NCI-H82 (cell line): ENCODE measurements around the gene NPB.
A peak's percentile ranks its signal among the peaks of the same experiment; 100 is the strongest.

Experiments used
- DNase-seq: peaks from one replicate; lab custom pipeline; 2025; lab: John Stamatoyannopoulos, UW

Gene NPB

DNA sequence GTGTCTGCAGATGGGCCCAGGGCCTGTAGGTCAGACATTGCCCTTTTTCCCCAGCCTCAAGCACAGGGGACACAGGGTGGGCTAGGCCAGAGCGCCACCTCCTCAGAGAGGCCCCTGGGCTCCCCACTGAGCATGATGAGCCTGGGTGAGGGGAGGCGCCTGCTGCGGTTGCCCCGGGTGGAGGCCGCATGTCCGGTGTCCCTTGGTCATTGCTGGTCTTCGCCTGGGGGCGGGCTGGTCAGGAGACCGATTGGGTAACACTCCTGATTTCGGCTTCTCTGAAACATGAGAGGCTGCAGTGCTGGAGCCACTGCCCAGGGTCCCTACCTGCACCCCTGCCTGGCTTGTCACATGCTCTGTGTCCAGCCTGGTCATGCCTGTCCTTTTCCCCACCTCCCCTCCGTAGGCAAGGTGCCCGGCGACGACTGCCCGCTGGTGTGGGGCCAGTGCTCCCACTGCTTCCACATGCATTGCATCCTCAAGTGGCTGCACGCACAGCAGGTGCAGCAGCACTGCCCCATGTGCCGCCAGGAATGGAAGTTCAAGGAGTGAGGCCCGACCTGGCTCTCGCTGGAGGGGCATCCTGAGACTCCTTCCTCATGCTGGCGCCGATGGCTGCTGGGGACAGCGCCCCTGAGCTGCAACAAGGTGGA, 2.4 kb upstream of the NPB start:
- no peak for DNase-seq

DNA sequence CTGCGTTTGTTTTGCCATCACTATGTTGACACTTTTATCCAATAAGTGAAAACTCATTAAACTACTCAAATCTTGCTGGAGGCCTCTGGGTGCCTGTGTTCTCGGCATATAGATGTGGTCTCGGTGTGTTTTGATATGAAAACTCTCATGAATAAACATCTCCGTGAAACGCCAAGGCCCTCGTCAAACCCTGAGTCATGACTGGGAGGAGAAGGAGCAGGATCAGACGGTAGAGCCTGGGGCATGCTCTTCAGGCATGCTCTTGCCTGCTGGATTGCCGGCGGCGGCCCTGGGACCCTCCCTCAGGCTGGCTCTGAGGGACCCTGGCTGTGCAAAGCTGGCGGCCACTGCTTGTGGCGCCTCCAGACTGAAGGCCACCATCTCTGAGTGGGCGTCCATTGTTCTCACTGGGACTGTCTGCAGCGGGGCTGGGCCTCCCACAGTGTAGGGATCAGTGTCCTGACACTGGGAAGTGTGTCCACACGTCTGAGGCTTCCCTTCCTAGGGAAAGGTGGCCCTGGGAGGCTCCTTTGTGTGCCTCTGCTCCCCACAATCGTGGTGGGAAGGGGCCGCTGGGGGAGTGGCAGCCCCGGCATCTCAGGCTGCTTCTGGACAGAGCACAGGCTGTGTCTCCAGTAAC, 1.7 kb upstream of the NPB start:
- no peak for DNase-seq

DNA sequence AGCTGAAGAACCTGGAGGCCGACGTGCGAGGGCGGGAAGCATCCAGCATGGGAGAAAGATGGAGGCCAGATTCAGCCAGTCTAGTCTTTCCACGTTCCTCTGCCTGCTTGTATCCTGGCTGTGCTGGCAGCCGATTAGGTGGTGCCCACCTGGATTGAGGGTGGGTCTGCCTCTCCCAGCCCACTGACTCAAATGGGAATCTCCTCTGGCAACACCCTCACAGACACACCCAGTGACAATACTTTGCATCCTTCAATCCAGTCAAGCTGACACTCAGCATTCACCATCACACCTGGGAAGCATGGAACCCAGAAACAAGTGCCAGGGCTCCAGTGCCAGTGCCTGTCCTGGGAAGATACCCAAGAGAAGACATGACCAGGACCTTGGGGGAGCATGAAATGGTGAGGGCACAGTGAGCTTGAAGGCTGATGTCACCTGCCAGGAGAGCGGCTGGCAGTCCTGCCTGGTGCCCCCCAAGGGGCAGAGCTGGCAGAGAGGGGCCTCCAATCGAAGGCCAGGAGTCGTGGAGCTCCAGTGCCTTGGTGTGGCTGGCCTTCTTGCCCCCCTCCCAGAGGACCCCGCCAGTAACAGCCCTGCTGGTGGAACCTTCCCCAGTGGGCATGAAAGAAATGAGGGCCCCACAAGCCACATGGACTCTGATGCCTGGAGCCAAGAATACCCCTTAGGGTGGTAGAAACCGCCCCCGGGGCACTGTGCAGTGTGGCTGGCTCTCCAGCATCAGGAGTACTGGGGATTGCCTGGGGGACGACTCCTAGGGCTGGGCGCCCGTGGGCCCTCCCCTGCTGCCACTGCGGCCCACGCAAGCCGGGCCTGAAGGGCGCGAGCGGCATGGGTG, 643 bp upstream of the NPB start:
- no peak for DNase-seq

DNA sequence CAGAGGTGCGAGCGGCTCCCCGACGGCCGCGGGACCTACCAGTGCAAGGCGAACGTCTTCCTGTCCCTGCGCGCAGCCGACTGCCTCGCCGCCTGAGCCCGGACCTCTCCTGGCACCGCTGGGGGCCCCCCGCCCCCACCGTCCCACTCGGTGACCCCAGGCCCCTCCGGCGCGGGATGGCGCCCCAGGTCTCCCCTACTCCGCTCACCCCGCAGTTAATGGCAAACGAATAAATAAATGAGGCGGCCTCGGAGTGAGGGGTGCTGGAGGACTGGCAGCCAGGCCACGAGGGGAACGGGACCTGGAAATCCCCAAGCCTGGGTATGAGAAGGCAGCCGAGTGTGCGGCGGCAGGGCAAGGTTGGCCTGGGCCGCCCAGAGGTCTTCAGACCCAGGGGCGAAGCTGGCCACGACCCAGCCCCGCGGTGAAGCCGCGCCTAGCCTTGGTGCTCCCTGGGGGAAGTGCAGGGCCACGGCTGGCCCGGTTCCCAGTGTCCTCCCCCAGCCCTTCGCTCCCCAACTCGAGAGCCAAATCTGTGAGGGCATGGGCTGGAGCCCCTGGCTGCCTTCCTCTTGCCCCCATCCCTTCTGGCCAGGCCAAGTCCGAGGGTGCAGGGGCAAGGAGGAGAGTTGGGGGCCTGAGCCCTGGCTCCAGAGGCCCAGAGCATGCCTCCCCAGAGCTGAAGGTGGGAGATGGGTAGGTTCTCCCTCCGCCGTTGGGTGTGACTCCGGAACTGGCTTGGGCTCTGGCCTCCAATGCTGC, 796 bp downstream of the NPB start:
- DNase-seq = no peak

GRCh38 chr17:81903415-81903831, 1.4 kb downstream of the NPB start:
- no peak for DNase-seq

DNA sequence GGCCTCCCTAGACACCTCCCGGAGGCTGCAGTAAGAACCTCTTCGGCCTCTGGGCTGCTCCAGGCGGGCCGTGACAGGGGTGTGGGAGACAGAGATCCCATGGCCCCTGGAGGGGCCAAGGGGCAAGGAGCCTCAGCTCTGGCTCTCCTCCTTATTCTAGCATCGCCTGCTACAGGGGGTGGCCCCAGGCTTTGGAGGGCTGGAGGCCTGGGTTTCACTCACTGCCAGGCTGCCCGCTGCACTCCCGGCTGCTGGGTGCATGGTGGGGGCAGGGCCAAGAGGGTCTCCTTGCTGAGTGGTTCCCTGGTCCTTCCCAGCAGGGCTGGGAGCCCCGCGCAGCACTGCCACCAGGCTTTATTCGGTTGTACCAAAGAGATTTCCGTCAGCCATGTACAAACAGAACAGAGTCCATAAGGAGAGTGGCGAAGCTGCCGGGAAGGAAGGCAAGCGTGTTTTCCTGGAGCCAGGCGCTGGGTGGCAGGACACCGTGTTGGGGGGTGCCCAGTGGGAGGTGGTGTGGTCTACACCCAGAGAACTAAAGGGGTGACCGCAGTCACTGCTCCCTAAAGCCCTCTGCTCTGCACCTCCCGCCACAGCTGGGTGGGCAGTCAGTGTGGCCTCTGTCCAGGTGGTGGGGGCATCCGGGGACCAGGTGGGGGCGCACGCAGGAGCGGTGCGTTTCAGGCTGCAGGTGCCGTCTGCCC, 2.0 kb downstream of the NPB start:
- no peak for DNase-seq

- DNase-seq = no peak
Measured at GRCh38 chr17:81904600-81905423, 2.8 kb downstream of the NPB start.

- DNase-seq = no peak
Measured at GRCh38 chr17:81905424-81905875, 3.4 kb downstream of the NPB start.

DNA sequence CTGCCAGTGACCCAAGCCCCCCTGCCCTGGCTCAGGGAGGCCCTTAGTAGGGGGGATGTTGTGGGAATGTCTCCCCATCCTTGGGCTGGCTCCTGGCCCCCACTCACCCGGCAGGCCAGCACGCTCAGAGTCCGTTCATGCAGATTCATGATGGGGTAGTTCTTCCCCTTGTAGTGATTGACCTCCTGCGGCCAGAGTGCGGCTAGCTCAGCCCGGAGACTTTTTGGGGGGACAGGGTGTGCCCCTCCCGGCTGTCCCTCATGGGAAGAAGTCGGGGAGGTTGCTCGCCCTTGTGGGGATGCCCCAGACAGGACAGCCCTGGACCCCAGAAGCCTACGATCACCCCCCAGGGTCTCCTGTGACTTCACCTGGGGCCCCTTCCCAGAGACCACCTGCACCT, 4.0 kb downstream of the NPB start:
- no peak for DNase-seq

GRCh38 chr17:81906476-81907218, 4.6 kb downstream of the NPB start:
- DNase-seq = no peak

DNA sequence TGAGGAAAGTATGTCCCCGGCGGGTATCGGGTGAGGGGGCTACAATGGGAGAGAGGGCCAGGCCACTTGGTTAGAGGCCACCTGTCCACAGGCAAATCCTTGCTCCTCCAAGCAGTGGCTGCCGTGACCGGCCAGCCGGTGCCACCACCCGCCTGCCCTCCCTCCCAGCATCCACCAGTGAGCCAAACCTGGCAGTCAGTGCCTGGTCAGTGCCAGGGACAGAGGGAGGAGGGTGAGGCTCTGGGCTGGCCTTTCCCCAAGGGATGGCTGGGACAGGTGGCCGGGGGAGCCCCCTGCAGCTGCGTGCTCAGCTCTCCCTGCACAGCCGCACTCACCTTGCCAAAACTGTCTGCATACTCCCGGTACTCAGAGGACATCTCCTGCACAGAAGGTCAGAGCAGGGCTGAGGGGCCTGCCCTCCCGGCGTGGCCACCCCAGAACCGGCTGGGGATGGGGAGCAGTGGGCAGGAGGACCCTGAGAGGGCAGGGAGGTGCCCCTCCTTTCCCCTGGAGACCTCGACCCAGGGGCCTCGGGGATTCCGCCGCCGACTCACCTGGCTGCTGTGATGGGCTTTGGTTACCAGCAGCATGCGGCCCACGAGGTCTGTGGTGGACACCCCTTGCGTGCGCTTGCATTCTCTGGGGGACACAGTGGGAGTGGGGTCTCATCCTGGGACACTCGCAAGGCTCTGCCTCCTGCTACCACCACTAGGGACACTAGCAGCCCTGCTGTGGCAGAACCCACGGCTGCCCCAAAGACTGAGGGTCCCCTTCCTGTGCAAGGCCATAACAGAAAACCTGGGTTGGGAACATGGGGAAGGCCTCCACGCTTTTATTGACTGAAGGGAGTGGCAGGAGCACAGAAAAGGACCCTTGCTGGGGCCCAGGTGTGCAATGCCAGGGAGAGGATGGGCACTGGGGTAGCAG, 5.4 kb downstream of the NPB start:
- no peak for DNase-seq

GRCh38 chr17:81908793-81909192, 6.8 kb downstream of the NPB start:
- DNase-seq = no peak

DNA sequence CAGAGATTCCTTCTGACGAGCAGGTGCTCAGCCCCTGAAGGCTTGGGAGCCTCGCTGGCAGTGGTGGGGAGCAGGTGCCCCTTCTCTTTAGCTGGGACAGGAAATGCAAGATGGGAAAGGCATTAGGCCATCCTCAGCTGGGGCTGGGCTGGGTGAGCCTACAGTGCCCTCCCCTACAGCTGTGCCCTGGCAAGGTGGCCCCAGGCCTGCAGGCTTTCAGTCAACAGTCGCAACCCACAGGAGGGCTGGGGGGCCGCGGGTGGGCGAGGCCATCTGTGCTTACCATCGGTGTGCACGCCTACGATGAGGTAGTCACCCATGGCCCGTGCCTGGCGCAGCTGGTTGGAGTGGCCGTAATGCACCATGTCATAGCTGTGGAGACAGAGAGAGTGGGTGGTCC, 7.2 kb downstream of the NPB start:
- no peak for DNase-seq

- peak; percentile 49 for DNase-seq
Measured at GRCh38 chr17:81909966-81910839, 8.2 kb downstream of the NPB start.

DNA sequence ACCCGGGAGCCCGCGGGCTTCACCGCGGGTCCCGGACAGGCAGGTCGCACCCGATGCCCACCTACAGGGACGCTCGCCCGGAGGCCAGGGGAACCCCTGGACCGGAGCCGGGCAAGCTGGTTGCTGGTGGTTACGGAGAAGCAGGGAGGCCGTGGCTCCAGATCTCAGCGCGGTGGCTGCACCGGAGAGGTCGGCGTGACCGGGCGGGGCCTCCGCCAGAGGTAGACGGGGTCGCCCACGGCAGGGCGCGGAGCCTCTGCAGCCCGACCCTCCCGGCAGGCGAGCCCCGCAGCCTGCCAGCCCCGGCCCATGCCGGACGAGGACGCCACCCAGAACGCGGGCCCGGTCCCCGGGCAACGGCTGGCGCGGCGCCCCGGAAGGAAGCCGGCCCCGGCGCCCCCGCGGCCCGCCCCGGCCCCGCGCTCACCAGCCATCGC, 8.8 kb downstream of the NPB start:
- no peak for DNase-seq

DNA sequence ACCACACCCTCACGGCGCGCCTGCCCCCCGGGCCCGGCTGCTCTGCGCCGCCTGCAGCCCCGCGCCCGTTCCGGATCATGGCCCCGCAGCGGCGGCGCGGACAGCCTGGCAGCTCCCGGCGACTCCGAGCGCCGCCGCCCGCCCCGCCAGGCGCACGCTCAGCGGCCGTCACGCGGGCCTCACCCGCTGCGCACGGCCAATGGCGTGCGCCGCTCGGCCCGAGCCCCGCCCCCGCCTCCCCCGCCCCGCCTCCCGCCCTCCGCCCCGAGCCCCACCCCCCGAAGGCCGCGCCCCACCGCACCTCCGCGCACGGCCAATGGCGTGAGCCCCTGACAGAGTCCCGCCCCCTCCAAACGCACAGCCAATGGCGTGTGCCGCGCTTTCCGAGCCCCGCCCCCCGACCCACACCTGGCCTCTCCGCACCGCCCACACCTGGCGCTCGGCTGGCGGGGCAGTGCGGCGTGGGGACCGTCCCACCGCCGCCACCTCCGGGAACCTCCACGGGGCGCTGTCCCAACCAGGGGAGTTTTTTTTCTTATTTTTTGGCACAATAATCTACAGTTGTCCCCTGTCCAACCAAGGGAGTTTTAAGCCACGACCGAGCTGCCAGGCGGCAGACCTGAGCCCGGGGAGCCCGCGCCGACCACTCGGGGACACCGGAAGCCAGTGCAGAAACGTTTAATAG, 9.4 kb downstream of the NPB start, which contains the start of gene PCYT2:
TSS of gene PCYT2 (minus strand) at position 123 of the 685 bp plus-strand sequence. CDS start at position 79, 44 bp downstream.
- DNase-seq = peak; percentile 94

GRCh38 chr17:81911969-81912368, 9.9 kb downstream of the NPB start:
- no peak for DNase-seq
